Stimulated activated CD4-positive, alpha-beta T cell treated with anti-CD3 and anti-CD28 coated beads, TNF-alpha, amount 100 ng/mL, for 1 hour (primary cell): Measurements from ENCODE around the gene TEX38.
"Not testable (repeated sequence)": the region's sequence is repeated elsewhere in the genome, so short reads cannot be mapped to it uniquely, and the experiment has no call there.

Source experiments
- DNase-seq, 3 donors: peaks; one replicate each; pipeline ENCODE4 v3.0.0-alpha.2; 2020; ENCODE audit warnings: low read depth in 3 of 3, low spot score in 1 of 3

The TEX38 gene

DNA sequence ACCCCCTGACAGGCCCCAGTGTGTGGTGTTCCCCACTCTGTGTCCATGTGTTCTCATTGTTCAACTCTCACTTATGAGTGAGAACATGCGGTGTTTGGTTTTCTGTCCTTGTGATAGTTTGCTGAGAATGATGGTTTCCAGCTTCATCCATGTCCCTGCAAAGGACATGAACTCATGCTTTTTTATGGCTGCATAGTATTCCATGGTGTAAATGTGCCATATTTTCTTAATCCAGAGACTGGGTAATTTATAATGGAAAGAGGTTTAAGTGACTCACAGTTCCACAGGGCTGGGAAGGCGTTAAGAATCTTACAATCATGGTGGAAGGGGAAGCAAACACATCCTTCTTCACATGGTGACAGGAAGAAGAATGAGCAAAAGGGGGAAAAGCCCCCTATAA lies 17.0 kb upstream of the TEX38 start:
- not testable (repeated sequence) for DNase-seq

DNA sequence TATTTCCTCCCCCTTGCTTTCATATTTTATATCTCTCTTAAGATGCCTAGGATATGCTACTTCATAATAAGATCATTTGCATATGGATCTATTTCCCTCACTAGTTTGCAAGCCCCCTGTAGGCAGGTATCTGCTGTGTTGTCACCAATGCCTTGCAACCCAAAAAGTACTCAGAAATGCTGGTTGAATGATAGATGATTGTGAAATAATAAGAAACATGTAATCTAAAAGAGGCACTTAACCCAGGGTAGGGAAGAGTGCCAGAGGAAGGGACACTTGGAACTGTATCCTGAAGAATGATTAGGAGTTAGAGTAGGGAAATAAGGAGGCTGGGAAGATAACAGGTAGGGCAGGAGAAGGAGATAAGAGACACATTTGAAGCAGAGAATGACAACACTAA lies 15.8 kb upstream of the TEX38 start:
- no peak for DNase-seq

DNA sequence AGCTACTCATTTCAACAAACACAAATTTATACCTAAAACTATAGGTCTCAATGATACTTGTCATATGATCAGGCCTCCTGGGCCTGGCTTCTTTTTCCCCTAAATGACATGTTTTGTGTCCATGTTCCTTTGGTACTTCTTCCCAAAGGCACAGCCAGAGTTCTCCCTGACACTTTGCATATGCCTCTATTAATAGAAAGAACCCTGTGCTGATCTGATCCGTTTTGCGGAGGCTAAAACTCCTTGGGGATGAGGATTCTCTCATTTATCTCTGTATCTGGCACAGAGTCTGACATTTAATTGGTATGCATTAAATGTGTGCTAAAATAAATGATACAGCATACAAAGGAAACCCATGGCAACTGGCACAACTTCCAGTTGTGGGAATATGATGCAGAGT lies 15.0 kb upstream of the TEX38 start:
- no peak for DNase-seq

DNA sequence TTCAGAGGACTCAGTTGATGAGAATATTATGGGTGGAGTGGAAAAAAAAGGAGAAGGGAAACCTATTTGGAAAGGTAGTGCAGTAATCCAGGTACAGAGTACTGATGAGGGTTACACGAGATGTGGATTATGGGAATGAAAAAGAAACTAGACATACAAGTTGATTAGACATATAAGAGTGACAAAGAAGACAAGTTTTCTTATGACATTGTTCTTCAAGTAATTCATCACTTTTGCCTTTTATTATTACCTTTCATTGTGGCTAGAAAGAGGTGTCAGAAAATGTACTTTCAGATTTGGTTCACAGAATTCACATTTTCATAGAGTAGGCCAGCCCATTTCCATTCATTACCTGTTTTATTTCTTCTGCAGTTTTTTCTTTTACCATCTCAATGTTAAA lies 13.9 kb upstream of the TEX38 start:
- DNase-seq: no peak

DNA sequence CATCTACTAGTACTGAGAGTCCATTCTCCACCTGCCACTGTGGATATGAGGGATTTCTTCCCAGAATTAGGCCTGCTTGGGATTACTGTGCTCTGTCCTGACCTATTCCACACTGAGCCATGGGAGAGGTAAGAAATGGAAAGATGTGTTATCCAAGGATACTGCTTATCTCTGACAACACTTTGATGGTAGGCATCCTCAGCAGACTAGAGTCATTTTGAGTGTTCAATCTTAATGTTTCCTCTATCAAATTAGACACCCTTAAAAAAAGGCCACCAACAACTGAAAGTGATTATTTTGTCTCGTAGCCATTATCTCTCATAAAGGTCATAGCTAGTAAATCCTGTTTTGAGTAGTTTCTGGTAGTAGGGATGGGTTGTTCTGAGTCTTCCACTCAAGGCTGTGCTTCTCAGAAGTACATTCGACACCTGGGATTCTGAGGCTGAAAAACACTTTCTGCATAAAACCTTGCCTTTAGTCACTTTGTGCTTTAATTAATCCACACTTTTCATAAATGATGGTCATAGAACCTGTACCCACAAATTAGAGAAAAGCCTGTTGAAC lies 12.3 kb upstream of the TEX38 start:
- no peak for DNase-seq

DNA sequence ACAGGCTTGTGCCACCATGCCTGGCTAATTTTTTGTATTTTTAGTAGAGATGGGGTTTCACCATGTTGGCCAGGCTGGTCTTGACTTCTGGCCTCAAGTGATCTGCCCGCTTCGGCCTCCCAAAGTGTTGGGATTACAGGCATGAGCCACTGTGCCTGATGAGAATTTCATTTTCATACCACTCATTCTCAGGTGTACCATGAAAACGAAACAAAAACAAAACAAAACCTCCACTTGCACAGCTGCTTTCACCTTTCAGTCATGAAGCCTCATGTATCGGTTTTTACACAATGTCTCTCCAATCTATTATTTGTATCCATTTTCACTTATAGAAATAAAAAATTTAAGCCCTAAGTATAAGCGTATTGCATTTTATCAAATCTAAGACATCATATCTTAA lies 11.5 kb upstream of the TEX38 start:
- DNase-seq: not testable (repeated sequence)

DNA sequence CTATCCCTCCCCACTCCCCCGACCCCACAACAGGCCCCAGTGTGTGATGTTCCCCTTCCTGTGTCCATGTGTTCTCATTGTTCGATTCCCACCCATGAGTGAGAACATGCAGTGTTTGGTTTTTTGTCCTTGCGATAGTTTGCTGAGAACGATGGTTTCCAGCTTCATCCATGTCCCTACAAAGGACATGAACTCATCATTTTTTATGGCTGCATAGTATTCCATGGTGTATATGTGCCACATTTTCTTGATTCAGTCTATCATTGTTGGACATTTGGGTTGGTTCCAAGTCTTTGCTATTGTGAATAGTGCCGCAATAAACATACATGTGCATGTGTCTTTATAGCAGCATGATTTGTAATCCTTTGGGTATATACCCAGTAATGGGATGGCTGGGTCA lies 8.7 kb upstream of the TEX38 start:
- DNase-seq: not testable (repeated sequence)

DNA sequence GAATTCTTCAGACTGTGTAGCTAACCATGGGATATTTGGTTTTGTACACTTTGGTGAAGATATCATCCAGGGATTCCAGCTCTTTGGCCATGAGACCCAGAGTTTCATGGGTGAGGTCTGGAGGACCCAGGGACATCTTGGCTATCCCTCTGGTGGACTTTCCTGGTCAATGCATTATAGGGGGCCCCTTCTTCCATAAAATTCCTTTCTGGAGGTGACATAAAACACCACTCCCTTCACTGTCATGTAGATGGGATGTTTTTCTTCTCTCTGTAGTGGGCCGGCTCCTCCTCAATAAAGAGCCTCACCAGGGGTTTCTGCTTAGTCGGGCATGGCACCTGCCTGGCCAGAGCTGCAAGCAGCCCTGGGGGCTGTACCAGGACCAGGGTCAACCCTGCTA lies 5.7 kb upstream of the TEX38 start:
- no peak for DNase-seq

DNA sequence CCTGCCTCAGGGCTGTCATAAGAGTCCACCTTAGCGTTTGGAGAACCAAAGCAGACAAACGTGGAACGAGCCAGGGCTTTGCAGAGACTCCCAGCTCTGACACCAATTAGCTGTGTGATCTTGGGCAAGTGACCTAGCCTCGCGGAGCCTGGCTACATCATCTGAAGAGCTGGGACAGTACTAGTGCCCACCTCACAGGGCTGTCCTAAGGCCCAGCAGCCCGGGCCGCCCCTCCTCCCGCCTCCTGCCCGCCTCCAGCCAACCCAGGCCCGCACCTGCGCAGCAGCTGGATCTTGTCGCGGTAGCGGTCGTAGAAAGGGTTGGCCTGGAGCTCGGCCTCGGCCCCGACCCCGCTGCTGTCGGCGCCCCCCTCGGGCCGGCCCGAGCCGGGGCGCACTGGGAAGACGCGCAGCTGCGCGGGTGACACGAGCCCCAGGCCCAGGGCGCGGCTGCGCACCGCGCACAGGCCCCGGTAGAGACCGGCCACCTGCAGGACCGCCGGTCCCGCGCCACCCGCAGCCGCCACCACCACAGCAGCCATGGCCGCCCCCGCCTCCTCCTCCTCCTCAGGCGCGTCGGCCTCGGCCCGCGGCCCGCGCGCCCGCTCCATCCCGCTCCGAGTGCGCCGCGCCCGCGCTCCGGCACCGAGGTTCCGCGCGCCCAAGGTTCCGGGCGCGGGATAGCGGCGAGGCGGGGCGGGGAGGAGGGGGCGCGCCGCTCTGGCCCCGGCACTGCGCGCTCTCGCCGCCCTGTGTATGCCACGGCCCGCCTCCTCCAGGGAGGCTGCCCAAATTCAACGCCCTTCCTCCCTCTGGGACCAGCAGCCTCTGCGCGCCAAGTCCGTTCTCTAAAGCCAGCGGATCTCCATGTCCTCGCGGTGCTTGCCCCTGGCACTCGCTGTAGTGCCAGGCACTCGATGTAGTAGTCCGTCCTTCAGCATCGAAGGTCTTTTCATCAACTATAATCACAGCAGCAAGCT lies 3.6 kb upstream of the TEX38 start, which contains the start of gene ATPAF1:
Gene ATPAF1, minus strand, starts transcription at position 583 of the 979 bp plus-strand sequence. Its CDS starts 42 bp downstream, at position 541.
- peak; percentile 17 to 52 (median 24) for DNase-seq

DNA sequence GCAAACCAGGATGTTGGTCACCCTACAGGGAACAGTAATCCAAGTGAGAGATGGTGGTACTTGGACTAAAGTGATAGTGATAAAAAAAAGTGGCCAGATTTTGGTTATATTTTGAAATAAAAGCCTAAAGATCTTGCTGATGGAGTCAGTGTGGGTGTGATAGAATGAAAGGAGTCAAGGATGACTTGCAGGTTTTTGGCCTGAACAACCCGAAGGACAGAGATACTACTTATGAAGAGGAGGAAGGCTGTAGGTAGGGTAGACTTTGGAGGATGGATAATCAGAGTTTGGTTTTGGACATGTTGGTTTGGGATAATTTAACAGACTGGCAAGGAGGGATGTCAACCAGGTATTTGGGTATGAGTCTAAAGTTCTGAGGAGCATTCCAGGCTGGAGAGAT lies 1.5 kb upstream of the TEX38 start:
- no peak for DNase-seq

DNA sequence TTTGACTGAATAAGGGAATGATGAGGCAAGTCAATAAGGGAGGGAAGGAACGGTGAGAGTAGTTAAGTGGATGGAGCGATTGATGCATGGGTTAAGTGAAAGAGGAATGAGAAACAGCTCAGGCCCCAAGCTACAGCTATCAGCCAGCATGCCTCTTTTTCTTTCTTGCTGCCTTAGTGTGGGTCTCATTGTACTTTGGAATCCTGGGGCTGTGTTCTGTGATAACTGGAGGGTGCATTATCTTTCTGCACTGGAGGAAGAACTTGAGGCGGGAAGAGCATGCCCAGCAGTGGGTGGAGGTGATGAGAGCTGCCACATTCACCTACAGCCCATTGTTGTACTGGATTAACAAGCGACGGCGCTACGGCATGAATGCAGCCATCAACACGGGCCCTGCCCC lies 1.0 kb downstream of the TEX38 start:
- no peak for DNase-seq

DNA sequence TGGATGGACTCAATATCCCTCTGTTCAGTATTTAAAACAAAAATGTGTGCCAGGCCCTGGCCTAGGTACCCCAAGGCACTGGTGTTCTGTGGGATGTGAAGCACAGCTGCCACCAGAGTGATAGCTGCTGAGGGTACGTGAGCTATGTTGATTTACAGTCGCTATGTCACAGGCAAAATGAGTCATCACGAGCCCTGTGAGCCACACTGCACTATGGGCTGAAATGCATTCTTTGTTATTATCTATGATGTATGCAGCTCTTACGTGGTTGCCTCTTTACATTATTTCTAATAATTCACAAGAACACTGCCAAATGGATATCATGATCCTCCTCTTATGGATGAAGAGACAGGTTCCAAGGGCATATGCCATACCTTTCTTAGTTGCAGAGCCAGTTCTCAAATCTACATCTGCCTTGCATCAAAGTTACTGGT lies 2.1 kb downstream of the TEX38 start:
- no peak for DNase-seq

DNA sequence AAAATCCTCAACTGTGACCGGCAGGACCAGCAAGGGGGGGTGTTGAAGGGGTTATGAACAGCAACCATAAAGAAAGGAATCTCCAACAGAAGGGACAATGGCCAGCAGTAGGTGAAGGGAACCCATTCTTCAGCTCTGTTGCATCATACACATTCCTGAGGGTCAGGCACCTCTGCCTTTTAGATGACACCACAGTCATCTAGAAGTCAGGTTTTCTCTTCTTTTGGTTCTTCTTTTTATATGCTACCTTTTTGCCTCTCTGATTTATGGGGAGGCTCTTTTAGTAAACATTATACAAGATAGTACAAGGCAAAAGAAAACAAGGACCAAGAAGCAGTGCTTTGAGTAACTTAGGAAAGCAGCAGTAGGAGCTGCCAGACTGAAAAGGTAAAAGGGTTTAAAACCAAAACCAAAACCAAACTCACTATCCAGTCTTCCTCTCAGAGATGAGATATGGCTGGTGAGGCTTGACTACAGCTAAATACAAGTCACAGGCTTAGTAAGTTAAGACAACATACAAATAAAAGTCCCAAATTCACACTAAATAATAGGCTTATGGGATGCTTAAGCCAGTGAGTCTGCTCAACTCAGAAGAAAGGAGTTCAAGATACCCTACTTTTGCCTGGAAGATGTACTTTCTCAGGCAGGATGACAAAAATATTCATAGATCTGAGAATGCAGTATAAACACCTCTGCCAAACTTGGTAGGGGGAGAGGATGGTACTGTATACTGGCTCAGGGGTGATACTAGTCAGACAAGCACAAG lies 4.1 kb downstream of the TEX38 start:
- DNase-seq: no peak

DNA sequence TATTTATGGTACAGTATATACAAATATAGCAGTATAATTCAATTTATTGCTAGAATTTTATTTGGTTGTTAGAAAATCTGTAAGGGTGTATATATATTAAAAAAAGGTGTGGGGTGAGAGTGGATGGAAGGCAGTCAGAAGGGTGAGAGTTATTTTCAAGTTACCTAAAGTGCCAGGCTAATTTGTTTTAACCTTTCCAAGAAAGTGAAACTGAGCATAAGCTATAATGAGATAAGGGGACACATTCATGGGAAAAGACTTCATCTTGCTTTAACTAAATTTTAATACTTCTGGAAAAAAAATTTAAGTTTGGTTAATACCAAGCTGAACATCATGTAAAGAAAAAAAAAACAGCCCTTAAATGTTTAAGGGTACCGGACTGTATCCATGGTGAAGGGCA lies 4.9 kb downstream of the TEX38 start:
- no peak for DNase-seq

DNA sequence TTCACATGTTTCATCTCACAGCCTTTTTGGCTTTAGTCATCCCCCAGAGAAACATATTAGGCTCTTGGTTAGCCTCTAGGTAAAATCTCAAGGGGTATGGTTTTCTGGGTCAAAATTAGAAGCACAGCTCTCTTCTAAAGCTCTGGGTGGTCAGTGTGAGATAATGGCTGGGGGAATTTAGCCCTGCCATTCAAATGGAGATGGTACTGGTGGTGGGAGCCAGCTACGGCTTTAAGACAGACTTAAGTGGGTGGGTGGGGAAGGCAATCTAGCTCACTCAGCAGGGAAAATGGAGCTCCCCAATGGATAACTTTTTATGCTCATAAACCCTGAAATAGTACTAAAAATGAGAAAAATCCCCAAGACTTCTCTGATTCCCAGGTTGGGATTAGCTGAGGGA lies 5.7 kb downstream of the TEX38 start:
- no peak for DNase-seq

DNA sequence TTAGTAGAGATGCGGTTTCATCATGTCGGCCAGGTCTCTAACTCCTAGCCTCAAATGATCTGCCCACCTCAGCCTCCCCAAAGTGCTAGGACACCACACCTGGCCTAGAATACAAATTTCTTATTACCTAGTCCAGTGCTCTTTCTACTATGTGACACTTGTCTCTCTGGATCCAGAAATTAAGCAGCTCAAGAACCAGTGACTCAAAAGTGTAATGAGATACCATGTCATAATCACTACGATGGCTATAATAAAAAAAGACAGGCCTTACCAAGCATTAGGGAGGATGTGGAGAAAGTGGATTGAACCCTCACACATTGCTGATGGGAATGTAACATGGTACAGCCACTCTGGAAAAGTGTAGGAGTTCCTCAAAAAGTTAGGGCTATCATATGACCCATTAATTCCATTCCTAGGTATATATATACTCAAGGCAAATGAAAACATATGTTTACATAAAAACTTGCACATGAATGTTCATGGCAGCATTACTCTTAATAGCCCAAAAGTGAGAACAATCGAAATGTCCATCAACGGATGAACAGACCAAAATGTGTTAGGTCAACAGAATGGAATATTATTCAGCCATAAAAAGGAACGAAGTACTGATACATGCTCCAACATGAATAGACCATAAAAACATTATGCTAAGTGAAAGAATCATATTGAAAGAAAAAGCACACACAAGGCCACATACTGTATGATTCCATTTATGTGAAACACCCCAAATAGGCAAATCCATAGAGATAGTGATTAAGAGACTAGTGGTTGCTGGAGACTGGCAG lies 8.3 kb downstream of the TEX38 start:
- no peak for DNase-seq

DNA sequence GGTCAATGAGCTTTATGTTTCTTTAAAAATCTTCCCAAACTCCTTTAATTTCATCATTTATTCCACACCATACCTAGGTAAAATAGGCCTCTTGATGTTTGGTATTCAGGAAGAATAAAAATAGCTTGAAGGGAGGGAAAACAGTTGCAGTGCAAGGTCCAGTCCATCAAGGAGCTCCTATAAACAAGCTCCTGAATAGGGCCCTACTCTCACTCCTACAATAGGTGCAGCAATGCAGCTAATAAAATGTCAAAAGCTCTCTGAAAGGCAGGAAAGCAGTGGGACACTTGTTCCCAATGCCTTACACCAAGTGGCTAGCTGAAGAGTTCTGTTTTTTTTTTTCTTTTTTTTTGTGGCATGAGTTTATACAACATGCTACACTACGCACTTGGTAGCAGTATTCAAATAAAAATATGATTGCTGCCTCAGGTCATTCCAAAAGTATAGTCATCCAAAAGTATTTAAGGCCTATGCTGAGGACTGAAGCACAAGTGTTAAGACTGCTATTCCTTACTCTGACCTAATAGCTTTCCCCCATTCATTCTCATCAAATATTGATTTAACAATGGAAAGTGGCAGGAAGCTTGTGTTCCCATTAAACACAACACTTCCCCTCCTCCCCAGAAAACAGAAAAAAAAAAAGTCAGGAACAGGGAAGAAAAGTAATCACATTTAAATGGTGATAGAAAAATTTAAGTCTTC lies 9.8 kb downstream of the TEX38 start:
- DNase-seq: no peak

DNA sequence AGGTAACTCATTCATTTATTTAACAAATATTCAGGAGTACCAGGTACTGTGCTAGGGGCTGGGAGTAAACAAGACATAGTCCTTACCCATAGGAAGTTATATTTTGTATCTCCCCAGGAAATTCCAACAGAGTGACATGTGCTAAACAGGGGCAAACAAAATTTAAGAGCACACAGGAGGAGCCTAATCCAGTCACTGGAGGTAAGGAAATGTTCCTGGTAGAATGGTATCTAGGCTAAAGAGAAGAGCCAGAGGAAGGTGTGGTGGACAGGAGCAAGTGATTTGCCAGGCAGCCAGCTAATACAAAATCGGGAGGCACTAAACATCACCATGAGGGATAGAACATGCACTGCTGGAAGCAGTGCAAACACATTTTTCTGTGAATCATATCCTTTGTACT lies 10.4 kb downstream of the TEX38 start:
- no peak for DNase-seq

DNA sequence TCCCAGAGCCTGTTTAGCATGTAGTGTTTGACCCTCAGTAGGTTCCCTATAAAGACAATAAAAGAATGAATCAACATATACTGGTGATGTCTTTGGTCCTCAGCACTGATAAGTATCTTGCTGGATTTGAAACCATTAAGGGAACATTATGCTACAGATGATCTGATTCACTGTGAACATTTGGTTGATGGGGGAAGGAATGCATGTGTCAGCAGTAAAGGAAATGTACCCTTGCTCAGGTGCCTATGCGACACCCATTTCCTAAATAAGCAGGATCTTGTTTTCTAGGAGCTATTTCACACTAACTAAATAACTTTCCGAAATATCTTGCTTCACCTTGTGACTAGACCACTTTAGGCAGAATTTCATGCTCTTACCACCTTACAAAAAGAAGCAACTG lies 13.0 kb downstream of the TEX38 start:
- no peak for DNase-seq

DNA sequence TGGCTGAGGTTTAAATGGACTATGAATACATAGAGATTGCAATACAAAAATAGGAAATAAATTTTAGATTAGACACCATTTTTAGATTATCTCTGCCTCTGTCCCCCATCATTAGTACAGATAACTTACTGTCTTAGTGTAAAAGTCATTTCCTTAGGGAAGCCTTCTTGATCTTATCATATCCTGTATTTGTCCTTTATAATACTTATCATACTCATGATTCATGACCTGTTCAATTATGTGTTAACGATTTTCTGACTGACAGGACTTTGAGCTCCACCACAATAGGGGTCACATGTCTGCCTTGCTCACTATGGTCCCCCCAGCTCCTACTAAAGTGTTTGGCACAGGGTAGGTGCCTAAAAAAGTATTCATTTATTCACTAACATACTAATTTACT lies 14.6 kb downstream of the TEX38 start:
- no peak for DNase-seq
